Ecto neural progenitor cell (in vitro differentiated cells): ENCODE data around the gene PLD3.
"Not testable (repeated sequence)": the region's sequence is repeated elsewhere in the genome, so short reads cannot be mapped to it uniquely, and the experiment has no call there.

ENCODE experiments used
- DNase-seq: peaks from one replicate; pipeline ENCODE4 v3.0.0-alpha.2; 2018; ENCODE audit warnings: low spot score

The PLD3 gene

DNA sequence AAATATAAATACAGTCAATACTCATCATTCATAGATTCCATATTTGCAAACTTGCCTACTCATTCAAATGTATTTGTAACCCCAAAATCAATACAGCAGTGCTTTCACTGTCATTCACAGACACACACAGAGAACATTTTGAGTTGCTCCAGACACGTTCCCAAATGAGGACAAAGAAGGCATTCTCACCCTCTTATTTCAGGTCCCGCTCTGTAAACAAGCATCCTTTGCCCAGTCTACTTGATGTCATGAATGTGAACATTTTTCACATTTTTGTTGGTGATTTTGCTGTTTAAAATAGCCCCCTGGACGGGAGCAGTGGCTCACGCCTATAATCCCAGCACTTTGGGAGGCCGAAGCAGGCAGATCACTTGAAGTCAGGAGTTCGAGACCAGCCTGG lies 15.8 kb upstream of the PLD3 start:
- DNase-seq = no peak

DNA sequence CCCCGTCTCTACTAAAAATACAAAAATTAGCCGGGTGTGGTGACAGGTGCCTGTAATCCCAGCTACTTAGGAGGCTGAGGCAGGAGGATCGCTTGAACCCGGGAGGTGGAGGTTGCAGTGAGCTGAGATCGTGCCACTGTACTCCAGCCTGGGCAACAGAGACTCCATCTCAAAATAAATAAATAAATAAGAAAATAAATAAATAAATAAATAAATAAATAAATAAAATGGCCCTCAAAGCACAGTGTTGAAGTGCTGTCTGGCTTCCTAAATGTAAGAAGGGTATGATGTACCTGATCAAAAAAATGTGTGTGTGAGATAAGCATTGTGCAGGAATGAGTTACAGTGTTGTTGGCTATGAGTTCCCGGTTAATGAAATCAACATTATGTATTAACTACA lies 15.4 kb upstream of the PLD3 start:
- DNase-seq = not testable (repeated sequence)

DNA sequence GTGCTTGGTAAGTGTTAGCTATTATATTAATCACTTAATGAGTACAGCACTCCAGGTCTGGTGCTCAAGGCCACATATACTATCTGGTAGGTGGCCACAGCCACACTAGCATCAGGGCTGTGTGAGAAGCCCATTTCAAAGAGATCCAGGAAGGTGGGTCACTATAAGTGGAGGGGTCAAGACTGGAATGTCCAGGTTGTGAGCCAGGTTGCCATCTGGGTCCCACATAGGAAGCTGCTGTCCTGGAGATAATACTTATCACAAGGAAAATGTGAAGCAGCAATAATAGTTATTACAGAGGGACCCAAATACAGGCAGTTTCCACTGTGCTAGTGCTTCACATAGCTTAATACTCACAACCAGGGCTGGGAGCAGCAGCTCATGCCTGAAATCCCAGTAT lies 13.4 kb upstream of the PLD3 start:
- DNase-seq = no peak

DNA sequence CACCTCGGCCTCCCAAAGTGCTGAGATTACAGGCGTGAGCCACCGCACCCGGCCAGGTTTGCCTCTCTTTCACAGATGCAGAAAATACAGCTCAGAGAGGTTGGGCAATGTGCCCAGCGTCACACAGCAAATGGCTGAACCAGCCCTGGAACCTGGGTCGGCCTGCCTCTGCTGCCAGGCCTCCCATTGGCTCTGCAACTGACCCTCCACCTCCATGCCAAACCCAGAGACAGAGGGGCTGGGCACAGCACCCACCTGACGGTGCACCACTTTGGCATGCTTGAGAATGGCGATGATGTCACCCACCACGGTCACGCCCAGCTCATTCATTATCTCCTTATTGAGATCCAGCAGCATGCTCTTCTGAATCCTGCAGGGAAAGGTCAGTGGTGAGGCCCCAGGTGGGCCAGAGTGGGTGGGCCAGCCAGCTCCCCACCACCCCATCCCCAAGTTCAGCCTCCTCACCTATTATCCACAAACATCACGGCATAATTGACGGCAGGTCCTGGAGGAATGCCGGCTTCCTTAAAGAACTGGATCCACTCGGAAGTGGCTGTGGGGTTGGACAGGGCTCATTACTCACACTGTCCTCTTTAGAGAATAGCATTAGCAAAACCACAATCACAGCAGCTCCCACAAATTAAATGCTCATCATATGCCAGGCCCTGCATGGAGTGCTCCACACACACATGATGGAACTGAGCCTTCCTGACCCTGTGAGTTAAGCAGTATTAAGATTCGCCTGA lies 12.5 kb upstream of the PLD3 start:
- DNase-seq = no peak

DNA sequence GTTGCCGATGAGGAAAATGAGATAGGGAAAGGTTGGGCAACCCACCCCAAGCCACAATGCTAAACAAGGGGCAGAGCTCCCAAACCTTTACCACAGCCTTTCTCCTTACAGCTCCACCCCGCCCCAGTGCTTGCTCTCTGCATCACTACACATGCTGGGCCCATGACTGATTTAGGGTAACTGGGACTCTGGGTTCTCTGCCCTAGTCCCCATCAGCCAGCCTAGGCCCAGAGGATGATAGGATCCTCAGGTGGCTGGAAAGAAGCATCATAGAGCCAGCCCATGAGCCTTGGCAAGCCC lies 11.9 kb upstream of the PLD3 start:
- no peak for DNase-seq

DNA sequence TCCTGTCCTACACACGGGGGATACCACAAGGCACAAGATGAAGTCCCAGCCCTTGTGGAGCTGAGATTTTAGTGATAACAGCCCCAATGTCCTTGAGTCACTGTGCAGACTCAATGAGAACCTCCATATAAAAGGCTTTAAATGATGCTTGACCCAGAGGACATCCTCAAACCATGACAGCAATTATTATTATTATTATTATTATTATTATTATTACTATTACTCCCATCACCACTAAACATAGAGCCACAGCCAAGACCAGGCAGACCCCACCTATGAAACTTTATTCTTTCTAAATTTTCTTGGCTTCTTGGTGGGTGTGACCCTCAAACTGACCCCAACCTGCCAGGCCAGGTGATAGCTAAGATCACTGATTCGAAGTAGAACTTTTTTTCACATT lies 11.4 kb upstream of the PLD3 start:
- no peak for DNase-seq

DNA sequence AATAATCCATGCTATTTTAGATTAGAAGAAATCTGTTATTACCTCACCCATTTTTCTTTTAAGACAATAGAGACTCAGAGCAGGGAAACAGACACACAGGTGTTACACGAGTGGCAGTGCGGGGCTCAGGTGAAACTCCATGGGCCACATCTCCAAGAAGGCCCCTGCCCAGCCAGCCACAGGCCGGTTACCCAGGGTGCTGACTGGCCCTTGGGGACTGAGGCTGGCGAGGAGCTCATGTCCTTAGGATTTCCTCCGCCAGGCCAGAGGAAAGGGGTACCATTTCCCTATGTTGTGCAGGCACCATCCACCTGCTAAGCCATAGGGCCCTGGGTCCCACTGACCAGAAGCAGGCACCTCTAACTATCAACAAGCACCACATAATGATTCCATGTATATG lies 10.9 kb upstream of the PLD3 start:
- DNase-seq = no peak

DNA sequence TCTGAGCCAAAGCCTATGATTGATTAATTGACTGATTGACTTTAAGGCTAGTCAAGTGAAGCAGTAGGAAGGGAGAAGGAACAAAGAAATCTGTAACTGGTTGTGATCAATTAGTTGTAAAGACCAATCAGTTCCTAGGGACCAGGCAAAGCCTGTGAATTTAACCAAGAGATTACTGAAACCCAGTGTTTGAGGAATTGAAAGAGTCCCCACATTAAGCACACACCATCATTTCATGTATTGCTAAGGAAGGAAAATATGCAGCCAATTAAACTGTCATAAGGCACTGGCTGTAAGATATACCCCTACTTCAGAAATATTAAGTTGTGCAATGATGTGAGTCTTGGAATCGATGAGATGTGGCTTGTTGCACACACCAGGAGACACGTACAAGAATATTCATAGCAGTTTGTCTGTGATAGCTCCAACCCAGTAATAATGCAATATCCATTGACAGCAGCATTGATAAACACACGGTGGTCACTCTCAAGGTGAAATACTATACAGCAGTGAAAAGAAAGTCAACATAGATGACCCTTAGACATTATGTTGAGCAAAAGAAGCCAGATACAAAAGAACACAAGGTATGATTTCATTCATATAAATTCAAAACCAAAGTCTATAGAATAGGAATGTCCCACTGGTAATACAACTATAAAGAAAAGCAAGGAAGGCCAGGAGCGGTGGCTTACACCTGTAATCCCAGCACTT lies 9.3 kb upstream of the PLD3 start:
- DNase-seq = no peak

DNA sequence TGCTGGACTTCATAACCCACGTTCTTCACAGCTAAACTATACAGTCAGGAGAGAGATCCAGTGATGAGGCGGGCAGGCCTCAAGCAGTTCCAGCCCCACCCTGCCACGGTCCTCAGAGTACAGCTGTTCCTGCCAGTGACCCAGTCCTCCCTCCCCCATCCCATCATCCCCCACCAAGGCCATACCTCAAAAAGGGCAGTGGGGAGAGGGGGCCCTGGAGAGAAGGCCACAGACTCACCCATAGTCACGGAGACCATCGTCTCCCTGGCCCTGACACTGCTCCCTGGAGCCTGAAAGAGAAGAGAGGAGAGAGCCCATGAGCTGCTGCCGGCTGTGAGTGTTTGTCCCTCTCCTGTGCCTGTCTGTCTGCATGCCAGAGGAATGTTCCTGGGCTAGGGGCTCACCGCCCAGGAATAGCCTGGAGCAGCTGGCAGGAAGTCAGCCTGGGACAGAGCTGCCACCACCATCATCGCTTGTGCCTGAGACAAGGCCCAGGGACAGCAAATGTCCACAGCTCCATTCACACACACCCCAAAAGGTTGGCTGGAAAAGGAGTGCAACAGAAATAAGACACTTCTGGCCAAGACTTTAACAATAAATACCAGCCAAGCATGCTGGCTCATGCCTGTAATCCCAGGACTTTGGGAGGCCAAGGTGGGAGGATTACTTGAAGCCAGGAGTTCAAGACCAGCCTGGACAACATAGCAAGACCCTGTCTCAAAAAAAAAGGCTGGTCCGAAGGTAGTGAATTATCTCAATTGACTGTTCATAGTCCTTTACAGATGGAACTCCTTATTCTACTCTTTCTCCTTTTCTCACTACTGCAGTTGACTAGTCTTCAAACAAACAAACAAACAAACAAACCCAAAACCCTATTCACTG lies 6.7 kb upstream of the PLD3 start:
- no peak for DNase-seq

DNA sequence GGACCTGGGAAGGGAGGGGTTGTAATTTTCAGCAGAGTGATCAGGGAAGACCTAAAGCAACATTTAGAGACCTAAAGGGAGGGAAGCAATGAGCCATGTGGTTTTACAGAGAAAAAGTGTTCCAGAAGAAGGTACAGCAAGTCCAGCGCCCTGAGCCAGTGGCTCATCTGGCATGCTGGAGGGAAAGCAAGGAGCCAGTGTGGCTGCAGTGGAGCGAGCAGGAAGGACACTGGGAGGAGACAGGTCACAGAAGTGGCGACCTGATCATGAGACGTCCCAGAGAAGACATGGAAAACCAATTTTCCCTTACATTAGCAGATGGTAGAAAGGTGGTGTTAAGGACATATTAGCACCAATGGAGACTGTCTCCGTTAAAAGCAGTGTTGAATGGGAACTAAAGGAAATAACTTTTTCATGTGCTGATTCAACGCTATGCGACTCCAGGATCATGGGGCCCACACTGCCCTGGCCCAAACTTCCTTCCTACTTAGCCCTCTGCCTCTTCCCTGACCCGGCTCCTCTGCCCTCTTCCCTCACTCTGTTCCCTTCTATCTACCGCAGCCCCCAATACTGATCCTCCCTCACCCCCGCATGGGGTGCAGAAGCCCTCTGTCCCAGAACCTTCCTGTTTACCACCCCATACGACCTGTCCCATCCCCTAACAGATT lies 5.7 kb upstream of the PLD3 start:
- no peak for DNase-seq

DNA sequence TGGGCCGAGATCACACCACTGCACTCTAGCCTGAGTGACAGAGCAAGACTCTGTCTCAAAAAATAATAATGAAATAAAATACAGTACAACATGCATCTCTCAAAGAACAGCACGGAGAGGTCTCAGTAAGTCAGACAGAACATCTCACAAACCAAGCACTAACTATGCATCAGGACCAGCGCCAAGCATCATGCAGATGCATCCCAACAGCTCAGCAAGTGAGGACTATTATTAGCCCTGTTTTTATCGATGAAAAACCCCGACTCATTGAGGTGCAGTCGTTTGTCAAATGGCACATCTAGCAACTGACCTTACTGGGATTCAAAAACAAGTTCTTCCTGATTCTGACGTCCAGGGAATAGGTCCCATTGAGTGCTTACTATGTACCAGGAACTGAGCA lies 4.1 kb upstream of the PLD3 start:
- DNase-seq = no peak

DNA sequence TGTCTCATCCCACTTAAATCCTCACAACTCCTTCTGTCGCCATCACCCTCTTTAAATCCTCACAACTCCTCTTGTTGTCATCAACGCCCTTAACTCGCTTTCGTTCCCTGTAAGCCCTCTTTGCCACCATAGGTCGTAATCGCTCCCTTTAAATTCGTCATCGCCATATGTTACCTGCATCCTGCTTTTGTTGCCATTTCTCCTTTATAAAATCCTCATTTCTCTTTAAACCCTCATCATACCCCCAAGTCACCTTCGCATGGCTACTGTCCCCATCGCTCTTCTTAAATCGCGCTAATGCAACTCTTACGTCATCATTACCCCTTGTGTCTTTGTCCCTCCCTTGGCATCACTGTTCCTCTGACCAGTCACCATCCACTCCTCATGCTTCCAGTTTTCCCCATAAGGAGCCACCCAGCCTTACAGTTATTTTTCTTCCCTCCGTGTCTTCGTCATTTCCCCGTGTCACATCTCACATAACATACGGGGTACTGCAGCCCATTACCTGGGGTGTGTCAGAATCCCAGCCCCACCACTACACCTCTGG lies 539 bp downstream of the PLD3 start:
- DNase-seq = no peak

DNA sequence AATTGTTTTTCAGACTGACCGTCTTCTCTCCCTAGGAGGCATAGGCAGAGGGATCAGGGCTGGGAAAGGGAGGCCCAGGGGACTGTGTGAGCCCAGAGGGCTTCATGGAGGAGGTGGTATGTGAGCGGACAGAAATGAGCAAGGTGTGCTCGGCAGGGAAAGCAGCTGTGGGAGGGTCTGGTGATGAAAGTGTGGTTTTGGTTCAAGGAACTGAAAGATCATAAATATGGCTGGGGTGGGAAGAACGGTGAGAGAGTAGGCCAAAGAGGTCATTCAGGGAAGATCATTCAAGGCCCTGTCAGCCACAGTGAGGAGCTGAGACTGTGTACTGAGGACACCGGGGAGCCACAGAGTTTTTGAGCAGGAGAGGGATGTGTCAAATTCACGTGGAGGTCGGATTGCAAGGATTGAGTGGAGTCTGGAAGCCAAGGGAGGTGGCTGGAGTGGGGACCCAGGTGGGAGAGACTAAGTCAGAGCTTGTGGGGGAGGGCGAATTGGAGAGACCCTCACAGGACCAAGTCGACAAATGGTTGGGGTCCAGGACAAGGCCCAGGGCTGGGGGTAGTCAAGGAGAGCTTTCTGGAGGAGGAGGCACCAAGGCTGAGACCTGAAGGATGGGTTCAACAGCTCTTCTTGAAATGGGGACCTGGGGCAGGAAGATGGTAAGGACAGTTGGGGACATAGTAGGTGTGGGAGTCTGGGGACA lies 7.6 kb downstream of the PLD3 start:
- DNase-seq = no peak

DNA sequence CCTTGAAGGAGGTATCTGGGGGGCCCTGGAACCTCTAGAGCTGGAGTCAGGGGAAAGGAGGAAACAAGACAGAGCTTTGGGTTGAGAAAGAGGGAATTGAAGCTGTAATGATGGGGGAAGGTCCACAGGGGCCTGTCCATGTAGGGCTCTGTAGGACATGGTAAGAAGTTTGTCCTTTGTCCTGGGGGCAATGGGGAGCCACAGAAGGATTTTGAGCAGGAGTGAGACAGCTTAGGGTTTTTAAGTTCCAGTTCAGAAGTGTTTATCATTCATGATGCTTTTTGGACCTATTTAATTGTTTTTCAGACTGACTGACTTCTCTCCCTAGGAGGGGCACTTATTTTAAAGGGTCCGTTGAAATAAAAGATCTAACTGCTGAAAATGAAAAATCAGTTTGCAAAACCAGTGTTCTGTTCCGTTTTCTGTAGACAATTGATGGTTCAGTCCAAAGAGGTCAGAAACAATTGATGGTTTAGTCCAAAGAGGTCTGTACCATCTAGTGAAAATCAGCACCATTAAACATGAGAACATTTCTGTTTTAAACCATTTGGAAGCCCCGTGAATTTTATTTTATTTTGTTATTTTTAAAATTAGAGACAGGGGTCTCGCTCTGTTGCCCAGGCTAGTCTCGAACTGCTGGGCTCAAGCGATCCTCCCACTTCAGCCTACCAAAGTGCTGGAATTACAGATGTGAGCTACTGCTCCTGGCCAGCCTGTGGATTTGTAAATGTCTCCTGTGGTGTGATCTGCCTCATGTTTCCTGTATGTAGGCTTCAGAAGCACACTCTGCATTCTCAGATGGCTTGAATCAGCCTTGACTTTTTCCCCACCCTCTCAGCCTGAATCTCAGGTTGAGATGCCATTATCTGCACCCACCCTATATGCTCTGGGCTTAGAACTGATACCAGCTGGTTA lies 8.4 kb downstream of the PLD3 start:
- no peak for DNase-seq

DNA sequence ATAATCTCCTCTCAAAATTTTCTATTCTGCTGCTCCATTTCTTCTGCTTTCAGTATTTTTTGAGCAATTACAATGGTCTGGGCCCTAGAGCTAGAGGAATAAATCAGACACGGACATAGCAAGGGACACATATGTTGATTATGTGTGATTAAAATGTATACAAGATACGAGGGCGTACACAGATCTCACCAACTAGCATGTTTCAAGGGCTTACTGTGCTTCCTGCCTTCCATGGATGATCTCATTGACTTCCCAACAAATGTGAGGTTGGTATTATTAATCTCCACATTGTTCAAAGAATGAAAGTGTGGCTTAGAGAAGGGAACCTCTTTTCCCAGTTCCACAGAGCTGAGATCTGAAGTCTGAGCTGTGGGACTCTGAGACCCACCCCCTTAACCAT lies 9.1 kb downstream of the PLD3 start:
- DNase-seq = no peak

DNA sequence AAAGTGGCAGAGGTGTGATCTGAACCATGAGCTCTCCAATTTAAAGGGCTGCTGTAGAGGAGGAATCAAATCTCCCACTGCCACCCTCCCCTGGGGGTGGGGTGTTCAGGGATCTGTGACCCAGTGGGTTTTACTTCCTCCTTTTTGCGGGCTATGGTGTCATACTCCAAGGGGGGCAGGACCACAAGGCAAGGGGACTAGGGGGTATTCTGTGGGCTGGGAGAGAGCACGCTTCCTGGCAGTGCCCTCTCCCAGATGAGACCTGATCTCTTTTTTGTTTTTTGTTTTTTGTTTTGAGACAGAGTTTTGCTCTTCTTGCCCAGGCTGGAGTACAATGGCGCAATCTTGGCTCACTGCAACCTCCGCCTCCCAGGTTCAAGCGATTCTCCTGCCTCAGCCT lies 10.3 kb downstream of the PLD3 start:
- DNase-seq = no peak

DNA sequence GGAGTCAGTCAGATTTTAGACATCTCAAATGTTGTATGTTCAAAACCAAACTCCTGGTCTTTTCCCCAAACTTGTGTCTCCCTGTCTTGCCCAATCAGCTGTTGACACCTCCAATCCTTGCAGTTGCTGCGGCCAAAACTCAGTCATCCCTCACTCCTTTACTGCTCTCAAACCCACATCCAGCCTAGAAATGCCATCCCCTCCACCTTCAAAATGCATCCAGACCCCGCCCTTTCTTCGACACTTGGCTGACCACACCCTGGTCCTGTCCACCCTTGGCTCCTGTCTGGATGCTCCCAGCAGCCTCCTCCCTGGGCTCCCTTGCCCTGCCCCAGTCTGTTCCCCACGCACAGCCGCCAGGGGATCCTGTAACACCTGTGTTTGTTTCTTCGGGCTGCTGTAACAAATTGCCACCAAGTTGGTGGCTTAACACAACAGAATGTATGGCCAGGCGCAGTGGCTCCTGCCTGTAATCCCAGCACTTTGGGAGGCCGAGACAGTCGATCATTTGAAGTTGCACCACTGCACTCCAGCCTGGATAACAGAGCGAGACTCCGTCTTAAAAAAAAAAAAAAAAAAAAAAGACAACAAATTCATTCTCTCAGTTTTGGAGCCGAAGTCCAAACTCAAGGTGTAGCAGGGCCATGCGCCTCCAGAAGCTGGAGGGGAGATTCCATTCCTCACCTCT lies 11.7 kb downstream of the PLD3 start:
- no peak for DNase-seq

DNA sequence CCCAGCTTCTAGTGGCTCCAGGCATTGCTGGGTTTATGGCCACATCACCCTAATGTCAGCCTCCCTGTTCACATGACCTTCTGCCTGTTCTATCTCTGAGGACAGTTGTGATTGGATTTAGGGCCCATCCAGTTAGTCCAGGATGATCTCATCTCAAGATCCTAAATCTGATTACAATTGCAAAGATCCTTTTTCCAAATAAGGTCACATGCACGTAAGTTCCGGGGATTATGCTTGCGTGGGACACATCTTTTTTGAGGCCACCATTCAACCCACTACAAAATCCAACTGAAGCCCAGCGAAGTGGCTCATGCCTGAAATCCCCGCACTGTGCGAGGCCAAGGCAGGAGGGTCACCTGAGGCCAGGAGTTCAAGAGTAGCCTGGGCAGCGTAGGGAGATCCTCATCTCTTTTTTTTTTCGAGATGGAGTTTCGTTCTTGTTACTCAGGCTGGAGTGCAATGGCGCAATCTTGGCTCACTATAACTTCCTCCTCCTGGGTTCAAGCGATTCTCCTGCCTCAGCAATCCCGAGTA lies 12.3 kb downstream of the PLD3 start:
- DNase-seq = no peak

DNA sequence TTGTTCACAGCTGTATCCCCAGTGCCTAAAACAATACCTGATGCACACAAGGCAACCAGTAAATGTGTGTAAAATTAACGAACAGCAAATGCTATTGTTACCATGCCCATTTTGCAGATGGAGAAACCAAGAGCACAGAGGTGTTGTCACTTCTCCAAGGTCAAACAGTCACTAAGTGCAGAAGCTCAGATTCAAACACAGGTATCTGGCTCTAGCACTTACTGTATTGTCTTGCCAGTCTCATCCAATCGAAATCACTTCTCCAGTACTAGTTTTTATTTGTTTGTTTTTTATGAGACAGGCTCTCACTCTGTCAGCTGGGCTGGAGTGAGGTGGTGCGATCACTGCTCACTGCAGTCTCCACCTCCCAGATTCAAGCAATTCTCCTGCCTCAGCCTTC lies 13.7 kb downstream of the PLD3 start:
- no peak for DNase-seq

DNA sequence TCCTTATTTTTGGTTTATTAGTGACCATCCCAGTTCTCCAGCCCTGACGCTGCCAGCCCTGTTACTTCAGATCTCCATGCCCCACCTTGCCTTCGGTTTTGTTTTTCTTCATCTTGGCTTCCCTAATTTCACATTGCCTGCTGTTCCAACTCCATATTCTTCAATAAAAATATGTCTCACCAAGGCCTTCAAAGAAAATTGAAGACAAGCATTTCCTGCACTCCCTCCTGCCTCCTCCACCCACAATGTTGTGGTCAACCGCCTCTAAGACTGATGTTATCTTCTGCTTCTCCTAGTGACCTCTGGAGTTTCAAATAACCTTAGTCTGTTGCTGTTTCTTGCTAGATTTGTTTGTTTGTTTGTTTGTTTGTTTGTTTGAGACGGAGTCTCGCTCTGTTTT lies 14.6 kb downstream of the PLD3 start:
- DNase-seq = no peak
